Neuronal stem cell (in vitro differentiated cells): ENCODE results near the gene NECAP2.
"Not testable (repeated sequence)": the region's sequence is repeated elsewhere in the genome, so short reads cannot be mapped to it uniquely, and the experiment has no call there.

Experiments
- DNase-seq: peaks from one replicate; pipeline ENCODE4 v3.0.0-alpha.2; 2013; ENCODE audit warnings: low spot score
- H2AFZ ChIP-seq: one replicate; pipeline ENCODE4 v1.6.1; 2013; ENCODE audit warnings: mild to moderate bottlenecking, low read length, inconsistent platforms
- H2AK5ac ChIP-seq: 2 replicates; pipeline ENCODE4 v1.6.1; 2013; ENCODE audit warnings: low read depth, mild to moderate bottlenecking, inconsistent platforms, low read length, moderate library complexity, mixed read lengths
- H2BK120ac ChIP-seq: 2 replicates; pipeline ENCODE4 v1.6.1; 2013; ENCODE audit warnings: low read depth, mild to moderate bottlenecking, inconsistent platforms, low read length, moderate library complexity, mixed read lengths
- H2BK12ac ChIP-seq: one replicate; pipeline ENCODE4 v1.6.1; 2013; ENCODE audit warnings: low read length, inconsistent platforms
- H2BK15ac ChIP-seq: 2 replicates; pipeline ENCODE4 v1.6.1; 2013; ENCODE audit warnings: mild to moderate bottlenecking, low read length, inconsistent platforms, mixed read lengths
- H2BK5ac ChIP-seq: one replicate; pipeline ENCODE4 v1.6.1; 2013; ENCODE audit warnings: inconsistent platforms, mild to moderate bottlenecking, low read length, moderate library complexity
- H3K14ac ChIP-seq: one replicate; pipeline ENCODE4 v1.6.1; 2013; ENCODE audit warnings: low read length, inconsistent platforms
- H3K18ac ChIP-seq: 2 replicates; pipeline ENCODE4 v1.6.1; 2013; ENCODE audit warnings: low read length, inconsistent platforms
- H3K23ac ChIP-seq: 2 replicates; pipeline ENCODE4 v1.6.1; 2013; ENCODE audit warnings: low read depth, mild to moderate bottlenecking, mixed read lengths, low read length, inconsistent platforms; ENCODE audit not compliant: poor library complexity
- H3K27ac ChIP-seq: replicated peaks from 3 replicates; pipeline ENCODE4 v1.5.1; 2013; ENCODE audit warnings: low read length, inconsistent platforms
- H3K27me3 ChIP-seq, 3 experiments: 2 replicates each; pipeline ENCODE4 v1.6.1; 2013; ENCODE audit warnings: low read length in 3 of 3, mild to moderate bottlenecking in 2 of 3, inconsistent platforms in 1 of 3, low read depth in 1 of 3, mixed read lengths in 1 of 3, moderate library complexity in 1 of 3; ENCODE audit not compliant: control insufficient read depth in 3 of 3, insufficient read depth in 3 of 3
- H3K36me3 ChIP-seq, 2 donors: replicated peaks in 1 of 2; 2 replicates each; pipeline ENCODE4 v1.6.1; 2013; ENCODE audit warnings: low read length in 2 of 2; ENCODE audit not compliant: control insufficient read depth in 2 of 2, insufficient read depth in 2 of 2
- H3K4ac ChIP-seq: 2 replicates; pipeline ENCODE4 v1.6.1; 2013; ENCODE audit warnings: inconsistent platforms, mild to moderate bottlenecking, low read length, moderate library complexity
- H3K4me1 ChIP-seq, 2 donors: 1 replicate in 1 of 2; 2 replicates in 1 of 2; pipeline ENCODE4 v1.6.1; 2013; ENCODE audit warnings: low read length in 2 of 2, low read depth in 1 of 2; ENCODE audit not compliant: control insufficient read depth in 2 of 2, insufficient read depth in 1 of 2
- H3K4me2 ChIP-seq: one replicate; pipeline ENCODE4 v1.6.1; 2013; ENCODE audit warnings: mild to moderate bottlenecking, low read length, inconsistent platforms; ENCODE audit not compliant: insufficient read depth, poor library complexity, severe bottlenecking
- H3K4me3 ChIP-seq, 2 donors: 2 replicates each; pipeline ENCODE4 v1.5.1; 2013; ENCODE audit warnings: low read length in 2 of 2, mild to moderate bottlenecking in 2 of 2, inconsistent platforms in 1 of 2, moderate library complexity in 1 of 2
- H3K79me1 ChIP-seq: one replicate; pipeline ENCODE4 v1.6.1; 2013; ENCODE audit warnings: low read depth, mild to moderate bottlenecking, inconsistent platforms, low read length, moderate library complexity
- H3K9ac ChIP-seq: one replicate; pipeline ENCODE4 v1.6.1; 2013; ENCODE audit warnings: mild to moderate bottlenecking, low read depth, low read length, inconsistent platforms; ENCODE audit not compliant: poor library complexity
- H3K9me3 ChIP-seq, 2 donors: replicated peaks in 1 of 2; 2 replicates each; pipeline versions ENCODE3 to v1.6.1; 2013; ENCODE audit warnings: low read length in 2 of 2, mild to moderate bottlenecking in 2 of 2, inconsistent platforms in 1 of 2, low read depth in 1 of 2, mixed read lengths in 1 of 2, moderate library complexity in 1 of 2; ENCODE audit not compliant: control insufficient read depth in 2 of 2, insufficient read depth in 1 of 2
- H4K8ac ChIP-seq: one replicate; pipeline ENCODE4 v1.6.1; 2013; ENCODE audit warnings: low read depth, mild to moderate bottlenecking, inconsistent platforms, low read length, moderate library complexity
- H4K91ac ChIP-seq: one replicate; pipeline ENCODE4 v1.6.1; 2013; ENCODE audit warnings: low read length, low read depth, mild to moderate bottlenecking, inconsistent platforms; ENCODE audit not compliant: poor library complexity
- WGBS, 2 donors: extraction: QIAGEN DNeasy Blood & Tissue Kit; methylation state at CpG; one replicate each; pipeline ENCODE4 v1.1.7; 2013; ENCODE audit warnings: missing lambda C conversion rate in 2 of 2, mixed read lengths in 1 of 2; ENCODE audit not compliant: insufficient read length in 2 of 2, insufficient replicate concordance in 1 of 2; ENCODE audit errors: extremely low coverage in 2 of 2; 5-methylcytosine and 5-hydroxymethylcytosine counted together

The NECAP2 gene

GRCh38 chr1:16483639-16484500, 43.3 kb downstream of the NECAP2 start:
- H4K8ac ChIP-seq, H3K14ac ChIP-seq, H3K9me3 ChIP-seq, H3K4me1 ChIP-seq, H3K27ac ChIP-seq, H2AFZ ChIP-seq, H3K18ac ChIP-seq, H2AK5ac ChIP-seq, DNase-seq, H2BK120ac ChIP-seq, H4K91ac ChIP-seq, H3K79me1 ChIP-seq, H3K27me3 ChIP-seq, H3K4me2 ChIP-seq, H3K4me3 ChIP-seq, H2BK12ac ChIP-seq, H2BK15ac ChIP-seq, H2BK5ac ChIP-seq, H3K4ac ChIP-seq, H3K9ac ChIP-seq: not testable (repeated sequence)
- Histone ChIP-seq H3K23ac (peak overlapping the region; percentile 10), H3K36me3 (peaks cover 8 to 78% of the 10 kb centered on the region in 2 donors)
- no CpG with 5 or more reads among the region's 45 CpGs for WGBS, 2 donors

- no peak overlapping the region for H2BK5ac ChIP-seq
- no peak overlapping the region for H2AK5ac ChIP-seq
- H3K27ac ChIP-seq: no peak overlapping the region
- H3K23ac ChIP-seq: peak overlapping the region; percentile 10
- H3K36me3 ChIP-seq: peaks cover 8 to 81% of the 10 kb centered on the region in 2 donors
- no peaks in the 10 kb centered on the region for H3K79me1 ChIP-seq
- no peak overlapping the region for H3K18ac ChIP-seq
- H2BK15ac ChIP-seq: no peak overlapping the region
- H2BK120ac ChIP-seq: no peak overlapping the region
- H3K4ac ChIP-seq: no peak overlapping the region
- no CpG with 5 or more reads among the region's 8 CpGs for WGBS, 2 donors
- no peak overlapping the region for H3K14ac ChIP-seq
- H3K9me3 ChIP-seq: no peaks in the 10 kb centered on the region
- no peak overlapping the region for H2BK12ac ChIP-seq
- H3K27me3 ChIP-seq: no peaks in the 10 kb centered on the region
- no peak overlapping the region for H4K91ac ChIP-seq
- no peaks in the 10 kb centered on the region for H3K4me1 ChIP-seq
- no peak overlapping the region for H3K9ac ChIP-seq
- H3K4me3 ChIP-seq: no peak overlapping the region
- no peak overlapping the region for H4K8ac ChIP-seq
- H2AFZ ChIP-seq: no peak overlapping the region
- DNase-seq: no peak
- H3K4me2 ChIP-seq: no peak overlapping the region
These were observed 43.9 kb downstream of the NECAP2 start for GRCh38 chr1:16484501-16484835.

GRCh38 chr1:16484931-16485330, 44.4 kb downstream of the NECAP2 start:
- H4K91ac ChIP-seq: no peak overlapping the region
- no peak overlapping the region for H2BK15ac ChIP-seq
- no peaks in the 10 kb centered on the region for H3K9me3 ChIP-seq
- no peak overlapping the region for H4K8ac ChIP-seq
- H3K14ac ChIP-seq: no peak overlapping the region
- H3K4me1 ChIP-seq: no peaks in the 10 kb centered on the region
- no peak overlapping the region for H2AFZ ChIP-seq
- H3K9ac ChIP-seq: no peak overlapping the region
- H3K27me3 ChIP-seq: no peaks in the 10 kb centered on the region
- H3K4me3 ChIP-seq: no peak overlapping the region
- H3K18ac ChIP-seq: no peak overlapping the region
- no peak overlapping the region for H3K23ac ChIP-seq
- no peak overlapping the region for H3K27ac ChIP-seq
- H2BK12ac ChIP-seq: no peak overlapping the region
- H2BK120ac ChIP-seq: no peak overlapping the region
- no peak overlapping the region for H2AK5ac ChIP-seq
- H3K79me1 ChIP-seq: no peaks in the 10 kb centered on the region
- WGBS, 2 donors: no CpG with 5 or more reads among the region's 6 CpGs
- H2BK5ac ChIP-seq: no peak overlapping the region
- no peak for DNase-seq
- no peak overlapping the region for H3K4ac ChIP-seq
- H3K36me3 ChIP-seq: peaks cover 8 to 83% of the 10 kb centered on the region in 2 donors
- no peak overlapping the region for H3K4me2 ChIP-seq

- H3K14ac ChIP-seq, H2BK120ac ChIP-seq, H4K91ac ChIP-seq, H4K8ac ChIP-seq, H3K9ac ChIP-seq, H3K79me1 ChIP-seq, DNase-seq, H2AFZ ChIP-seq, H3K18ac ChIP-seq, H3K4me2 ChIP-seq, H2BK5ac ChIP-seq, H3K27me3 ChIP-seq, H2BK12ac ChIP-seq, H3K4me3 ChIP-seq, H3K4ac ChIP-seq, H3K27ac ChIP-seq, H2AK5ac ChIP-seq, H2BK15ac ChIP-seq, H3K9me3 ChIP-seq, H3K23ac ChIP-seq: not testable (repeated sequence)
- peaks cover 3 to 12% of the 10 kb centered on the region in 2 donors for H3K4me1 ChIP-seq
- WGBS, 2 donors: no CpG with 5 or more reads among the region's 8 CpGs
- peaks cover 8 to 78% of the 10 kb centered on the region in 2 donors for H3K36me3 ChIP-seq
These were observed 45.8 kb downstream of the NECAP2 start for GRCh38 chr1:16486316-16486715.
